Measurements from ENCODE around the gene TMEM51. TPM values are rescaled to one million over a fixed set of nuclear protein-coding genes. Genes with fewer than 3 reads are reported as not detected.

TMEM51 gene
- total RNA-seq, 1 experiment from 2014 or later, result 1.7 TPM

DNA sequence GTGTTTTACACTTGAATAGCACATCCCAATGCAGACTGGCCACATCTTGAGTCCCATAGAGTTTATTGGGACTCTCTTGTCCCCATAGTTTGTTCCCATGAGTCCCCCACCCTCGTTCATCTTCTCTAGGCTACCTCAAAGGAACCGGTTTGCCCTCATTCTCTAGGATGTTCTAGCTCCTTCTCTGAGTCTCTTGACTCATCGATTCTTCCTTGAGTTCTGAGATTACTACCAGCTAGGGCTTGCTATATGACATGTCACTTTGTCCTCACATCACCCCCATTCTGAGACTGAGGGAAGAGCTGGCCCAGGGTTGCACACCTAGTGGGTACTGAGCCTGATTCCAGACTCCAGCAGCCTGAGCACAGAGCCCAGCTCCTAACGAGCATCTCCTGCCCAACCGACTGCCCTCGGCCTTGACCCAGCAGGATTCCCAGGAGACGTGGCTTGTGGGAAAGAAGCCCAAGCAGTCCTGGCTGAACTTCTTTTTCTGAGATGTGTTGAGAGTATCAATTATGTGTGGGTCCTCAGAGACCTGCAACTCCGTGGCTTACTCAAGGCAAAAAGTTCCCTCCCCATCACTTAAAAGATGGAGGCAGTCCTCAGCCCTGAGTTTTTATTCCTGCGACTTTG lies 42.0 kb downstream of the TMEM51 start:
- no peak for DNase-seq (ENCODE audit: low spot score)
- no peaks in the 10 kb centered on the region for H3K9me3 ChIP-seq (ENCODE audit: low read depth, low read length, poor library complexity, severe bottlenecking)
- H3K4me3 ChIP-seq (ENCODE audit: low read depth, low read length, poor library complexity, severe bottlenecking), result no peak overlapping the region
- no peaks in the 10 kb centered on the region for H3K36me3 ChIP-seq (ENCODE audit: insufficient read depth, low read length, poor library complexity, severe bottlenecking)
- H3K27ac ChIP-seq (ENCODE audit: low read depth, low read length, poor library complexity, severe bottlenecking), result no peak overlapping the region
- no peak for TF ChIP-seq EZH2 (IDR thresholded peaks at IDR 0.05; ENCODE audit: borderline replicate concordance, low read depth, low read length, poor library complexity, severe bottlenecking)
- TF ChIP-seq CTCF (conservative IDR thresholded peaks at IDR 0.05; ENCODE audit: low read depth, low read length), result no peak
- intact Hi-C loops (cut with micrococcal nuclease; ENCODE audit: unreplicated experiment), result no loop called here
- ChIA-PET POLR2A (ENCODE audit: low non-redundant PET) (no interaction called here), CTCF (interaction anchor here (0.6 kb wide), 1 partner anchor 63 kb away, joined by 4 read pairs; no protein-coding TSS in a partner anchor)
- H3K27me3 ChIP-seq (replicated peaks; ENCODE audit: insufficient read depth, low read depth, low read length, poor library complexity), result no peaks in the 10 kb centered on the region
- BruUV-seq (replicated peaks), result no TSS peak
- no peaks in the 10 kb centered on the region for H3K4me1 ChIP-seq (ENCODE audit: insufficient read depth, low read length, poor library complexity, severe bottlenecking)

DNA sequence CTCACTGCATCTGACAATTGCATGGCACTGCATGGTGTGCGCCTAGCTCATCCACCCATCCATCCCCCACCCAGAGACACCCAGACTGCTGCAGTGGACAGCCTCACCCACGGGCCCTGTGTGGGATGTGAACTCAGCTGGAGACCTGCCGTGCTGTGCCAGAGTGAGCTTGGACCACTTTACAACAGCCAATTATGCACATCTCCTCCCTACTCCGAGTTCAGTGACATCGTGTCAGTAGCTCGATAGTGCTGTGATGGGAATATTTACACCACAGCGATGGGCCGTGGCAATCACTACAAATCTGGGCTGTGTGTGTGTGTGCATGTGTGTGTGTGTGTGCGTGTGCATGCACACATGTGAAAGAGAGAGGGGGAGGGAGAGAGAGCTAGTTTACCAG lies 42.5 kb downstream of the TMEM51 start:
- intact Hi-C loops (cut with micrococcal nuclease; ENCODE audit: unreplicated experiment), result no loop called here
- no peak for DNase-seq (ENCODE audit: low spot score)
- no TSS peak for BruUV-seq (replicated peaks)

DNA sequence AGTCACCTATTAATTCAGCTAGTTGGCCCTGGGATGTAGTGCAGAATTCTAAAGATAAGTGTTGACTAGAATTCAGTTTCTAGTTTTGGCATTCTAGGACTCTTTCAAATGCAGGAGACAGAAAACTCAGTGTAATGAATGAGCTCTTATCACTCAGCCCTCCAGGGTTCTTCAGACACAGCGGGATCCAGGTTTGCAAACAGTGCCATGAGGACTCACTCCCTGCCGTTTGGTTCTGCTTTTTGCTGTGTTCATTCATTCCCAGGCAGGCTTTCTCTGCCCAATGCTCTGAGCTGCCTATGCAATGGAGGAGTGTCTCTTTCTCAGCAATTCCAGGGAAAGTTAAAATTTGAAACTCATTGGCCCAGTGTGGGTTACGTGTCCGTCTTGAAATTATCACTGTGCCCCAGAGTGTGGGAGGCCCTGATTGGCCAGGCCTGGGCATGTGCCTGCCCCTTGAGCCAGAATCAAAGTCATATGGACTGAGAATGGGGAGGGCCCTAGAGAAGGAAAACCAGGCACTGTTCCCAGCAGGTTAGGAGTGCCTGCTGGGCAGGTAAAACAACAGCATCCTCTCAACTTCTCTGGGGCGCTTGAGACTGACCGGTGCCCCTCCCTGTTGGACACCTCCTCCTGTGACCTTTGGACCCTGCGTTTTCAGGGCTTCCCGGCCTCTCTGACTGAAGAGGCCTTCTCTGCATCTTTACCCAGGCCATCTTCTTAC lies 43.4 kb downstream of the TMEM51 start:
- peaks cover 3% of the 10 kb centered on the region for H3K4me1 ChIP-seq (ENCODE audit: insufficient read depth, low read length, poor library complexity, severe bottlenecking)
- no peaks in the 10 kb centered on the region for H3K27me3 ChIP-seq (replicated peaks; ENCODE audit: insufficient read depth, low read depth, low read length, poor library complexity)
- H3K9me3 ChIP-seq (ENCODE audit: low read depth, low read length, poor library complexity, severe bottlenecking), result no peaks in the 10 kb centered on the region
- H3K27ac ChIP-seq (ENCODE audit: low read depth, low read length, poor library complexity, severe bottlenecking), result no peak overlapping the region
- DNase-seq (ENCODE audit: low spot score), result no peak
- no TSS peak for BruUV-seq (replicated peaks)
- CTCF ChIA-PET, result no interaction called here
- POLR2A ChIA-PET (ENCODE audit: low non-redundant PET), result no interaction called here
- intact Hi-C loops (cut with micrococcal nuclease; ENCODE audit: unreplicated experiment), result no loop called here
- H3K36me3 ChIP-seq (ENCODE audit: insufficient read depth, low read length, poor library complexity, severe bottlenecking), result no peaks in the 10 kb centered on the region
- TF ChIP-seq CTCF (conservative IDR thresholded peaks at IDR 0.05; ENCODE audit: low read depth, low read length) (no peak), EZH2 (IDR thresholded peaks at IDR 0.05; ENCODE audit: borderline replicate concordance, low read depth, low read length, poor library complexity, severe bottlenecking) (no peak)
- no peak overlapping the region for H3K4me3 ChIP-seq (ENCODE audit: low read depth, low read length, poor library complexity, severe bottlenecking)

More for the DNA sequence above, 42.5 kb downstream of the TMEM51 start:
- Histone ChIP-seq H3K4me1 (ENCODE audit: insufficient read depth, low read length, poor library complexity, severe bottlenecking) (peaks cover 3% of the 10 kb centered on the region), H3K27me3 (replicated peaks; ENCODE audit: insufficient read depth, low read depth, low read length, poor library complexity) (no peaks in the 10 kb centered on the region), H3K4me3 (ENCODE audit: low read depth, low read length, poor library complexity, severe bottlenecking) (no peak overlapping the region), H3K27ac (ENCODE audit: low read depth, low read length, poor library complexity, severe bottlenecking) (no peak overlapping the region), H3K9me3 (ENCODE audit: low read depth, low read length, poor library complexity, severe bottlenecking) (no peaks in the 10 kb centered on the region), H3K36me3 (ENCODE audit: insufficient read depth, low read length, poor library complexity, severe bottlenecking) (no peaks in the 10 kb centered on the region)
- ChIA-PET CTCF (interaction anchor here (0.6 kb wide), 1 partner anchor 64 kb away, joined by 4 read pairs; no protein-coding TSS in a partner anchor), POLR2A (ENCODE audit: low non-redundant PET) (no interaction called here)
- TF ChIP-seq EZH2 (IDR thresholded peaks at IDR 0.05; ENCODE audit: borderline replicate concordance, low read depth, low read length, poor library complexity, severe bottlenecking) (no peak), CTCF (conservative IDR thresholded peaks at IDR 0.05; ENCODE audit: low read depth, low read length) (no peak)
